Stimulated activated CD4-positive, alpha-beta T cell treated with anti-CD3 and anti-CD28 coated beads, Interleukin-1b, Interleukin-23, amount 100 ng/mL, for 24 hours (primary cell): ENCODE measurements around the gene POPDC2.
"Not testable (repeated sequence)": the region's sequence is repeated elsewhere in the genome, so short reads cannot be mapped to it uniquely, and the experiment has no call there.

Source experiments
- DNase-seq, 4 experiments: peaks; one replicate each; pipeline ENCODE4 v3.0.0-alpha.2; 2020; ENCODE audit warnings: low read depth in 4 of 4, low spot score in 1 of 4

Gene POPDC2

DNA sequence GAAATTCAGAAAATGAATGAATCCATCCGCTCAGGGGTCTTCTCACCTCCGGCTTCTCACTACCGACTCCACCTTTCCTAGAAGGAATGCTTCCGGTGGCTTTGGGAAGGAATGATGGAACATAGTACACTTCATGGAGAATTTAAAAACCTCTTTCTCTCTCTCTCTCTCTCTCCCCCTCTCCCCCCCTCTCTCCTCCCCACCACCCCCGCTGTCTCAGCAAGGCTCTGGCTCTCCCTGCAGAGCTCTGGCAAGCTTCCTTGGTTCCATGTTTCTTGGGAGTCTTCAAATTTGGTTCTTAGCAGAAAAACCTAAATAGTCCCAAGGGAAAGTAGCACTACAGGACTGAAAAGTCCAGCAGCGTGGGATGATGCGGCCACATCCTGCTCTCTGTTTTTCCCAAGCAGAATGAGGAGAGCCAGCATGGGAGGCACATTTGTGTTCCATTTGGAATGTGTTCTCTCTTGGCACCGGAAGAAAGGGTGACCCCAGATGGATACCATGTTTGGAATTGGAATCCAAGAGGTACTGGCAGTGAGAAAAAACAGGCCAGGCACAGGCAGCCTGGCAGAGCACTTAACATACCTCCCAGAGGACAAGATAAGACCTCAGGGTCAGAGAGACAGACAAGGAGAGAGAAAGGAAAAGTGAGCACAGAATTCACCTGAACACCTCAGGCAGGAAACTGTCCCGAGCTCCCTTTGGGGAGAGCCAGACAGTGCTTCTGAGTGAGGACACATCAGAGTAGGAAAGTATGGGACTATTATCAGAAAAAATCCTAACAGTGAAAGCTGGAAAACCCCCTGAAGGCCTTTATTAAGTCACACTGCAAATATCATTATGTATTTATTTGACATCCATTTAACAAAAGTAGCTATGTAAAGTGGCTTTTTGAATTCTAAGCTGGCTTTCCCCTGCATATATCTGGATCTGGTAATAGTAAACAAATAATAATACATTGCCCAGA is at the start of gene POPDC2:
Gene POPDC2 (minus strand): TSS at position 116 of the 967 bp plus-strand sequence. CDS start 166 bp downstream, outside the sequence.
- DNase-seq: no peak

DNA sequence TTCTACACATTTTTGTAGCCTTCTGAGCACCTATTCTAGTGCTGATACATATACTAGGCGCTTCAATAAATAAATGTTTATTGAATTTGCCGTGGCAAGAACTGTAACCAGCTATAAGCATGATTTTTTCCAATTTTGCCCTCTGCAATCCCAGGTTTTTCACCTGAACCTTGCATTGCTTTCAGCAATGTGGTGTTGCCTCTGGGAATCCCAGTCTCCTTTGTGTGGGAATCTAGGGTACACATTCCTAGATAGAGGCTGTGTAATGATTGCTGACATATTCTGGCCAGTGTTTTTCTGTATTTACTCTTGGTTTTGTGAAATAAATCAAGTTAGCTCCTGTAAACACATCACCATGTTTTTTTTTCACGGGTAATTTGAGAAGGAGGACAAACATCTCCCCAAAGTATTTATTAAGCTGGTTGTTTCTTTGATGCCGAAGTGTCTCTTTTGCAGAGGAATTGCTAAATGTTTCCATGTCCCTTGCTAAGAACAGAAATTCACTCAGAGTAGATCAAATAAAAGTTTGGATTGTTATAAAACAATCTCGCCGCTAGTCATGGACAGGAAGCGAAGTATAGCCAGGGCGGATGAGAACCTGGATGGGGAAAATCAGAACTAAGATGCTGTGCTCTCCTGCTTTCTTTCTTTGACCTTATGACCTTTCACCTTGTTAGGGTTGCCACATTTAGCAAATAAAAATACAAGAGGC is 43.6 kb upstream of the POPDC2 start:
- DNase-seq: no peak

DNA sequence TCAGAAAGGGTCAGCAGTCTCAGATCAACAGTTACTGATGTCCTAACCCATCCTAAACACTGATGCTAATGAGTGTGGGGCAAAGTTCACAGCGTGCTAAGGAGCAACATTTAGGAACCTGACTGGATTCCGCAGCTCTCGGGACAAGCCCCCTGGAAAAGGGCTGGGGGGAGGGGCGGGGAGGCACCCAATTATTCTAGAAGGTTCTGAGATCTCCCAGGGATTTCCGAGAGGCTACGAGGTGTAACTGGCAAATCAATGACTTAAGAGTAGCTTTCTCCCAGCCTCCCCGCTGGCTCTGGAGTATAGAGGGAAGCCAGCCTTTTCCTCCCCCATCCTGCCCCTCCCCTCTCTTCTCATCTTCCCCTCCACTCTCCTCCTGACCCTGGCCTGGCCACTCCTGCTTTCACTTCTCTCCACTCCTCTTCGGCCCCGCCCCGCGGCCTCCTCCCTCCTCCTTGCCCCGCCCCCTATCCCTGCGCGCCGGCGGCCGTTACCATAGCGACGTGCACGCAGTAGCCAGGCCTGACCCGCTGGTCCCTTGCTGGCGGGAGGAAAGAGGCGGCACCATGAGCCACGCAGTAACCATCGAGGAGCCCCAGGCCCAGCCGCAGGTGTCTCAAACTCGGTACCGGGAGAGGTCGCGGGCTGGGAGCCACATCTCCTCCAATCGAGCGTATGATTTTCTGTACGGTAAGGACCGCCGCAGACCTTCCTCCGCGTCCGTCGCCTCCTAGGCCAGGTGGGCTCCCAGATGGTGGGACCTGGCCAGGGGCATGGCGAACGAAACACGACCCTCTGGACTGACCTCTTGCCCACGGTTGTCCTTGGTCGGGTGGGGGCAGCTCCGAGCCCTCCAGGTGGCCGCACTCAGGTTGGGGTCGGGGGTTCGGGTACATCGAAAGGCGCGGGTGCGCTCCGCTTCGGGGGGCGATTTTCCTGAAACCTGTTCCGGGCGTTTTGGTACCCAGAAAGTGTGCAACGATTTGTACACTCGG is 42.4 kb upstream of the POPDC2 start, which contains the start of gene CFAP91:
Gene CFAP91 (plus strand): TSS at position 493 of the 998 bp plus-strand sequence. CDS start 77 bp downstream, at position 570.
- DNase-seq: peak; percentile 45 to 81 (median 64)

DNA sequence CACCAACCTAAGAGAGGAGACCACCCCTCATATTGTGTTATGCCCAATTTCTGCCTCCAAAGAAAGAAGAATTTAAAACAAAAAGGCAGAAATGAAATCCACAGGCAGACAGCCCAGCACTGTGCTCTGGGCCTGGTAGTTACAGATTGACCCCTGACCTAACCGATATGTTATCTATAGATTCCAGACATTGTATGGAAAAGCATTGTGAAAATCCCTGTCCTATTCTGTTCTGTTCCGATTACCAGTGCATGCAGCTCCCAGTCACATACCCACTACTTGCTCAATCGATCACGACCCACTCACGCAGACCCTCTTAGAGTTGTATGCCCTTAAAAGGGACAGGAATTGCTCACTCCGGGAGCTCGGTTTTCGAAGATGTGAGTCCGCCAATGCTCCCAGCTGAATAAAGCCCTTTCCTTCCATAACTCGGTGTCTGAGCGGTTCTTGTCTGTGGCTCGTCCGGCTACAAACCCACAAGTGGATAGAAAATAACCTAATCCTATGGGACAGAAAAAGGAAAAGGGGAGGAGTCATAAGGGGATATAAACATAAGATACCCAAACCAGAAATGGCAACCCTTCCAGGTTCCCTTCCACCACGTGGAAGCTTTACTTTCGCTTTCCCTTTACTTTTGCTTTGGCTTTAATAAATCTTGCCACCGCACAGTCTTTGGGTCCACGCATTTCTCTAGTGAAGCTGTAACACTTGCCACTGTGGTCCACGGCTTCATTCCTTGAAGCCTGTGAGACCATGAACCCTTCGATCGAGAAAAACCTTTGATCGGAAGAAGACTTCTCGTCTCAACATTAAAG is 40.7 kb upstream of the POPDC2 start:
- no peak for DNase-seq

DNA sequence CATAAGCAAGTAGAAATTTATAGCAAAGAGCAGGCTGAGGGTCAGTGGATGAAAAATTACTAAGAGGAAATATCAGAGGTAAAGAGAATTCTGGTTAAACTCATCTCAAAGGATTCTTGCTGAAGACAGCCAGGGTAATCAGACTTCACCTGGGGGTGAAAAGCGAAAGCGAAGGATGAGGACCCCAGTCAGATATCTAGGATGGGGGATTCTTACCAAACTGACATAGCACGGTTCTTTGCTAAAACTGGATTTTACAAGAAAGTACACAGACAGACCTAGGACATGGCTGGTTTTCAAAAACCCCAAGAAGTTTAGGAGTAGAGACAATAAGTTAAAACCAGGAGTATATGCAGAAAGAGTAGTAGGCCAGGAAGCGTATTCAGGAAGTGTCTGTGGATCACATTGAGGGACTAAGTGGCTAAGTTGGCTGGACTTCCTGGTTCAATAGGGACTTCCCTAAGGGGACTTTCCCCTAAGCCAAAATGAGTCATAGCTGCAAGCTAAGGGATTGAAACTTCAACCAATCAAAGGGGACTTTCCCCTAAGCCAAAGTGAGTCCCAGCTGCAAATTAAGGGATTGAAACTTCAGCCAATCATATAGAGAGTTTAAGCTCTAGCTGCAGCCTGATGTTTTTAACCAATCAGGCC is 40.0 kb upstream of the POPDC2 start:
- DNase-seq: no peak

- DNase-seq: no peak
Observed at GRCh38 chr3:119697394-119697793, 37.0 kb upstream of the POPDC2 start.

DNA sequence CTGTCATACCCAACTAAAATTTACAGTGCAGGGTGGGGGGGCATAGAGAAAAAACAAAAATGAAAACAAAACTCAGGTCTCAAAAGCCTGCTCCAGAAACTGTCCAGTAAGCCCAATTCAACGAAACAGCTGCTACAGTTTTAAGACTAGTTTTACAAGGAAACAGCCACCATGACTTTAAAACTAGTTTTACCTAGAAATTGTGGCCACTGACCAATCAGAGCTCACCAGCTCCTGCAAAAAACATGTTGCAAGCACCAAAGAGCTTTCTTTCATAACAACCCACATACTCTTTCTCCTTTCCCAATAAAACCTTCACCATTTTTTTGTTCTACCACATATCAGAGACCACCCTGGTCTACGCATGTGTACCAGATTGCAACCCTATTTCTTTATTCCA is 35.1 kb upstream of the POPDC2 start:
- DNase-seq: no peak

- DNase-seq: no peak
Observed at GRCh38 chr3:119690043-119690656, 29.8 kb upstream of the POPDC2 start.

DNA sequence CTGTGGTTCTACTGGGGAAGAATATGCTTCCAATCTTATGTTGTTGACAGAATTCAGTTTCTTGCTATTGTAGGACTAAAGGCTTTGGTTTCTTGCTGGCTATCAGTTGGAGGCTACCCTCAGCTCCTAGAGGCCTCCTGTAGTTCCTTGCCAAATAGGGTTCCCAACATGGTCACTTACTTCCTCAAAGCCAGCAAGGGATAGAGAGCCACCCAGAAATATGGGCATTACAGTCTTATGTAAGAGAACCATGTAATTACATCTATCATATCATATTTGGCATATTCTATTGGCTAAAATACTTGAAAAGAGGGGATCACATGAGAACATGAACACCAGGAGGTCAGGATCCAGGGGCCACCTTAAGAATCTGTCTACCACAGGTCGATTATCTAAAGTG is 23.0 kb upstream of the POPDC2 start:
- no peak for DNase-seq

GRCh38 chr3:119681279-119681678 is 20.9 kb upstream of the POPDC2 start:
- no peak for DNase-seq

- no peak for DNase-seq
Observed at GRCh38 chr3:119679874-119680273, 19.5 kb upstream of the POPDC2 start.

- DNase-seq: not testable (repeated sequence)
Observed at GRCh38 chr3:119678209-119678608, 17.8 kb upstream of the POPDC2 start.

DNA sequence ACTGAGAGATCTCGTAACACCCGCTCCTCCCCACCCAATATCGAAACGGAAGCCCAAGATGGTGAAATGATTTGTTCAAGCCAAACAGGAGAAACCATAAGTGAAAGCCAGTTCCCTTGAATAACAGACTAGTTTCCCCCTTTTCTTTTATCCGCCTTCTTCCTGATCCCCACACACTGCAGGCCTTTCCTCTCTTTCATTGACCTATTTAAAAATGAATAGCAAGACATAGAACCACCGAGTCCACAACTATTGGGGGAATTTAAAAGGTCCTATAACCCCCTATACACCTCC is 17.2 kb upstream of the POPDC2 start:
- DNase-seq: no peak

DNA sequence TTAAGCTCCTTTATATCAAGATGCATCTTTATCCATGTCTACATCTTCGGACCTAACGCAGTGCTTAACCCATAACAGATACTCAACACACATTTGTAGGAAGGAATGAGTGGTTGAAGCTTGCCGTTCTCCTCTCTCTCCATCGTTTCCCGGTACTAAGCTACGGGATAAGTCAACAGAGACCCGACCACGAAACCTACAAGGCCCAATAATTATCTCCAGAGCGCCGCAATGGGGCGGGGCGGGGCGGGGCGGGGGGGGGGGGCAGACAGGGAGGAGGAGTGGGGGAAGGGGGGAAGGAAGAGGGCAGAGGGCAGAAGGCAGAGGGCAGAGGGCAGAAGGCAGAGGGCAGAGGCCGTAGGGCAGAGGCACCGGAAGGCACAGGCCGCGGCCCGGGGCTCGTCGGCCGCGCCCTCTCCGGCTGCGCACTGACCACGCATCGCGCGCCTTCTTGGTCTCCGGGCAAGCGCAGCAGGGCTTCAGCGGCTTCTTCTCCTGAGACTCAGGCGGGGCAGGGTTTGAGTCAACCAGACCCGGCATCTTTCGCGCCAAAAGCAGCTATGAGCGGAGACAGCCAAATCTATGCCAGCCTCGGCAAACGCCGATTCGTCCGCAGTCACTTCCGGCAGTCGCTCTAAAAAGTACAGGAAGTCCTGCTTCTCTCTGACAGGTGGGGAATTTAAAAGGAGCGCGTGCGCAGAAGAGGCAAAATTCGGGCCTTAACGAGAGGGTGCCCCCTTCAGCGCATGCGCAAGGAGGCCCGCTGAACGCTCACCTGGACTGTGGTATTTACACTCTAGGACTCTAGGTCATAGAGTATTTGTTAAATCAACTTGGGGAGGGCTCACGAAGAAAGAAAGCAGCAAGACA is 16.6 kb upstream of the POPDC2 start, which contains the start of gene COX17:
Gene COX17 (minus strand): TSS at position 636 of the 870 bp plus-strand sequence. CDS start 96 bp downstream, at position 540.
- DNase-seq: peak; percentile 74 to 93 (median 87)

DNA sequence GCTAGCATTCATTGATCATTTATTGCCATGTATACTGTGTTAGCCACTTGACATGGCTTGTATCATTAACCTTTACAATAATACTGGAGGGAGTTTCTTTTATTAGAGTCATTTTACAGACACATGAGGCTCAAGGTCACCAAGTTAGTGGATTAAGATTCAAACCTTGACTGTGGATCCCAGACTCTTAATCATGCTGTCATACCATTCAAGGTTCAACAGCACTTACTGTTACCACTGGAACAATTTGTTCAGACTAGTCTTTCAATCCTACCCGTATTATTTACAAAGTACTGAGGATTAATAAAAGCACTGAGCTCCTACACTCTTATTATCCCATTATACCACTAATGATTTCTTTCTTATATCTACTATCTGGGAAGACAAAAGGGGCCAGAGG is 15.6 kb upstream of the POPDC2 start:
- no peak for DNase-seq

GRCh38 chr3:119675188-119675874 is 14.9 kb upstream of the POPDC2 start:
- no peak for DNase-seq

DNA sequence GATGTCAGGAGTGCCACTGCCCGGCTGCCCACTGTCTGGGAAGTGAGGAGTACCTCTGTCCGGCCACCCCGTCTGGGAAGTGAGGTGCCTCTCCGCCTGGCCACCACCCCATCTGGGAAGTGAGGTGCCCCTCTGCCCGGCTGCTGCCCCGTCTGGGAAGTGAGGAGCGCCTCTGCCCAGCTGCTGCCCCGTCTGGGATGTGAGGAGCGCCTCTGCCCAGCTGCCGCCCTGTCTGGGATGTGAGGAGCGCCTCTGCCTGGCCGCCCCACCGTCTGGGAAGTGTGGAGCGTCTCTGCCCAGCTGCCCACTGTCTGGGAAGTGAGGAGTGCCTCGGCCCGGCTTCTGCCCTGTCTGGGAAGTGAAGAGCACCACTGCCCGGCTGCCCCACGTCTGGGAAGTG is 13.5 kb upstream of the POPDC2 start:
- no peak for DNase-seq
